IMR-90 (cell line): ENCODE data around the gene CD99. TPM values are rescaled to one million over a fixed set of nuclear protein-coding genes. Genes with fewer than 3 reads are reported as not detected.

ENCODE experiments used
- ATAC-seq: fragments of 200-7000 bp; cut with Tn5 transposase; 2 replicates; pipeline ENCODE4 v1.9.1; 2020; ENCODE audit warnings: low read depth, mild to moderate bottlenecking, moderate library complexity
- BruUV-seq: library from RNA; stranded (reverse); fragments of 400-500 nt; replicated peaks from 2 replicates; lab custom pipeline; 2021; lab: Mats Ljungman, UMichigan
- CTCF ChIA-PET: fragments of 300-600 bp; formaldehyde crosslinking; extraction: SDS; loops from one replicate; lab custom pipeline; 2021; ENCODE audit warnings: antibody characterized with exemption; lab: Yijun Ruan, JAX
- POLR2A ChIA-PET: fragments of 300-600 bp; sonication (Branson Sonifier 250); formaldehyde crosslinking; loops from one replicate; lab custom pipeline; 2022; ENCODE audit warnings: antibody characterized with exemption; ENCODE audit not compliant: unreplicated experiment; lab: Charles Lee
- DNase-seq: peaks from one replicate; pipeline ENCODE4 v3.0.0; 2013
- H2AFZ ChIP-seq: replicated peaks from 2 replicates; pipeline ENCODE3; 2013; ENCODE audit warnings: low read length, mild to moderate bottlenecking; ENCODE audit not compliant: poor library complexity
- H2AK5ac ChIP-seq: 2 replicates; pipeline ENCODE4 v1.6.1; 2013; ENCODE audit warnings: low read depth, low read length, inconsistent platforms
- H2AK9ac ChIP-seq: replicated peaks from 2 replicates; pipeline ENCODE3; 2013; ENCODE audit warnings: mild to moderate bottlenecking, low read depth, low read length, moderate library complexity; ENCODE audit not compliant: poor library complexity
- H2BK120ac ChIP-seq: 2 replicates; pipeline ENCODE4 v1.6.1; 2013; ENCODE audit warnings: low read depth, low read length, inconsistent platforms
- H2BK15ac ChIP-seq: 3 replicates; pipeline ENCODE4 v1.6.1; 2013; ENCODE audit warnings: low read depth, low read length, inconsistent platforms
- H2BK20ac ChIP-seq: 2 replicates; pipeline ENCODE4 v1.6.1; 2013; ENCODE audit warnings: low read depth, mild to moderate bottlenecking, inconsistent platforms, low read length, moderate library complexity
- H2BK5ac ChIP-seq: 2 replicates; pipeline ENCODE4 v1.6.1; 2013; ENCODE audit warnings: mild to moderate bottlenecking, low read depth, low read length, inconsistent platforms; ENCODE audit not compliant: poor library complexity, severe bottlenecking
- H3K14ac ChIP-seq: replicated peaks from 2 replicates; pipeline ENCODE4 v1.6.1; 2013; ENCODE audit warnings: low read depth, low read length, inconsistent platforms
- H3K18ac ChIP-seq: 2 replicates; pipeline ENCODE4 v1.6.1; 2013; ENCODE audit warnings: low read depth, low read length, control low read depth
- H3K23ac ChIP-seq: 2 replicates; pipeline ENCODE4 v1.6.1; 2013; ENCODE audit warnings: low read depth, low read length, inconsistent platforms
- H3K27ac ChIP-seq: 2 replicates; pipeline ENCODE4 v1.5.1; 2013; ENCODE audit warnings: mild to moderate bottlenecking, control low read depth, low read length; ENCODE audit not compliant: insufficient read depth
- H3K27me3 ChIP-seq: 2 replicates; pipeline ENCODE4 v1.6.1; 2013; ENCODE audit warnings: low read length; ENCODE audit not compliant: control insufficient read depth, insufficient read depth
- H3K36me3 ChIP-seq: 2 replicates; pipeline ENCODE4 v1.6.1; 2013; ENCODE audit warnings: low read length, mixed read lengths; ENCODE audit not compliant: control insufficient read depth, insufficient read depth
- H3K4ac ChIP-seq: 2 replicates; pipeline ENCODE4 v1.6.1; 2013; ENCODE audit warnings: low read depth, low read length, inconsistent platforms
- H3K4me1 ChIP-seq: 2 replicates; pipeline ENCODE4 v1.6.1; 2013; ENCODE audit warnings: low read length, mixed read lengths; ENCODE audit not compliant: control insufficient read depth, insufficient read depth
- H3K4me2 ChIP-seq: 2 replicates; pipeline ENCODE4 v1.6.1; 2013; ENCODE audit warnings: low read depth, mild to moderate bottlenecking, control low read depth, low read length, moderate library complexity
- H3K4me3 ChIP-seq: 2 replicates; pipeline ENCODE4 v1.5.1; 2013; ENCODE audit warnings: low read depth, mild to moderate bottlenecking, control low read depth, low read length, moderate library complexity; ENCODE audit not compliant: insufficient read depth
- H3K56ac ChIP-seq: 2 replicates; pipeline ENCODE4 v1.6.1; 2013; ENCODE audit warnings: low read length, inconsistent platforms; ENCODE audit not compliant: insufficient read depth; ENCODE audit errors: extremely low read depth
- H3K79me1 ChIP-seq, 2 experiments: 2 replicates each; pipeline ENCODE4 v1.6.1; 2013; ENCODE audit warnings: low read length in 2 of 2, inconsistent platforms in 1 of 2, low read depth in 1 of 2
- H3K9ac ChIP-seq: 2 replicates; pipeline ENCODE4 v1.6.1; 2013; ENCODE audit warnings: low read depth, low read length, control low read depth
- H3K9me1 ChIP-seq: 2 replicates; pipeline ENCODE4 v1.6.1; 2013; ENCODE audit warnings: low read length, inconsistent platforms; ENCODE audit not compliant: insufficient read depth
- H3K9me3 ChIP-seq: 2 replicates; pipeline ENCODE4 v1.6.1; 2013; ENCODE audit warnings: low read length; ENCODE audit not compliant: control insufficient read depth, insufficient read depth
- H4K20me1 ChIP-seq: 2 replicates; pipeline ENCODE4 v1.6.1; 2013; ENCODE audit warnings: low read length, inconsistent platforms; ENCODE audit not compliant: insufficient read depth
- H4K5ac ChIP-seq: 2 replicates; pipeline ENCODE4 v1.6.1; 2013; ENCODE audit warnings: mild to moderate bottlenecking, low read depth, low read length, control low read depth
- H4K8ac ChIP-seq, 2 experiments: 2 replicates each; pipeline ENCODE4 v1.6.1; 2013; ENCODE audit warnings: low read depth in 2 of 2, low read length in 2 of 2, control low read depth in 1 of 2, inconsistent platforms in 1 of 2
- H4K91ac ChIP-seq: 2 replicates; pipeline ENCODE4 v1.6.1; 2013; ENCODE audit warnings: low read depth, low read length, inconsistent platforms; ENCODE audit not compliant: insufficient read depth
- BHLHE40 ChIP-seq: fragments of 150-350 bp; IDR thresholded peaks from 2 replicates; pipeline ENCODE4 v1.6.1; 2016; ENCODE audit warnings: mild to moderate bottlenecking, low read depth, low read length
- CHD1 ChIP-seq: IDR thresholded peaks from 2 replicates; pipeline ENCODE4 v1.6.1; 2012; ENCODE audit warnings: low read depth, low read length, improper control_type of control experiment
- FOS ChIP-seq: fragments of 150-350 bp; IDR thresholded peaks from 2 replicates; pipeline ENCODE4 v1.6.1; 2016; ENCODE audit warnings: low read depth, low read length
- MAFK ChIP-seq: IDR thresholded peaks from 2 replicates; pipeline ENCODE4 v1.6.1; 2012; ENCODE audit warnings: low read depth, low read length, improper control_type of control experiment
- MAZ ChIP-seq: IDR thresholded peaks from 2 replicates; pipeline ENCODE4 v1.6.1; 2012; ENCODE audit warnings: low read depth, mild to moderate bottlenecking, low read length, improper control_type of control experiment, moderate library complexity, borderline replicate concordance
- MXI1 ChIP-seq: IDR thresholded peaks from 2 replicates; pipeline ENCODE4 v1.6.1; 2012; ENCODE audit warnings: low read depth, mild to moderate bottlenecking, low read length, moderate library complexity, borderline replicate concordance
- RAD21 ChIP-seq: IDR thresholded peaks from 2 replicates; pipeline ENCODE4 v1.6.1; 2012; ENCODE audit warnings: low read length, improper control_type of control experiment
- RCOR1 ChIP-seq: IDR thresholded peaks from 2 replicates; pipeline ENCODE4 v1.6.1; 2012; ENCODE audit warnings: mild to moderate bottlenecking, low read length, improper control_type of control experiment; ENCODE audit not compliant: insufficient replicate concordance
- RFX5 ChIP-seq: IDR thresholded peaks from 2 replicates; pipeline ENCODE4 v1.8.0; 2012; ENCODE audit warnings: low read depth, mild to moderate bottlenecking, low read length, moderate library complexity
- SMC3 ChIP-seq: fragments of 150-350 bp; IDR thresholded peaks from 2 replicates; pipeline ENCODE4 v1.6.1; 2016; ENCODE audit warnings: low read depth, mild to moderate bottlenecking, antibody characterized with exemption, low read length, moderate library complexity
- WGBS, 2 experiments: methylation state at CpG; one replicate each; pipeline versions ENCODE4 v1.1.5 to v1.1.7; 2013; ENCODE audit warnings: missing lambda C conversion rate in 2 of 2; ENCODE audit not compliant: insufficient read length in 1 of 2; ENCODE audit errors: extremely low coverage in 2 of 2; 5-methylcytosine and 5-hydroxymethylcytosine counted together
- dilution Hi-C: fragments of 300-500 bp; cut with HindIII; formaldehyde crosslinking; loops from one replicate; pipeline ENCODE4 v1.14.3; 2018; ENCODE audit warnings: low sequenced_read_pairs; ENCODE audit not compliant: unreplicated experiment
- in situ Hi-C: fragments of 300-500 bp; cut with MboI; formaldehyde crosslinking; loops from 3 replicates; pipeline ENCODE4 v1.14.3; 2019; ENCODE audit warnings: low sequenced_read_pairs, inconsistent platforms, mixed read lengths
- intact Hi-C: fragments of 100-400 bp; cut with micrococcal nuclease; formaldehyde crosslinking; loops from 2 replicates; pipeline ENCODE4 v1.10.0; 2022
- polyA plus RNA-seq, 3 experiments: library from polyadenylated mRNA; depleted of rRNA; stranded (reverse); fragments of >200 nt; gene quantifications; 2 replicates each; pipeline ENCODE4 v1.2.3, GENCODE V29; 2012; ENCODE audit warnings: low replicate concordance in 1 of 3
- total RNA-seq: library from RNA; depleted of rRNA; stranded (reverse); fragments of >200 nt; gene quantifications from 2 replicates; pipeline ENCODE4 v1.2.3, GENCODE V29; 2012
- TF ChIP-seq, protein P1 (sequence below): fragments of 150-350 bp; IDR thresholded peaks from 2 replicates; pipeline ENCODE4 v1.6.1; 2016; ENCODE audit warnings: low read depth, mild to moderate bottlenecking, low read length, moderate library complexity, borderline replicate concordance

The CD99 gene
- total and polyA plus RNA-seq, 2 of the 4 experiments (the other 2 are of a cell fraction) = 102 to 369 TPM

DNA sequence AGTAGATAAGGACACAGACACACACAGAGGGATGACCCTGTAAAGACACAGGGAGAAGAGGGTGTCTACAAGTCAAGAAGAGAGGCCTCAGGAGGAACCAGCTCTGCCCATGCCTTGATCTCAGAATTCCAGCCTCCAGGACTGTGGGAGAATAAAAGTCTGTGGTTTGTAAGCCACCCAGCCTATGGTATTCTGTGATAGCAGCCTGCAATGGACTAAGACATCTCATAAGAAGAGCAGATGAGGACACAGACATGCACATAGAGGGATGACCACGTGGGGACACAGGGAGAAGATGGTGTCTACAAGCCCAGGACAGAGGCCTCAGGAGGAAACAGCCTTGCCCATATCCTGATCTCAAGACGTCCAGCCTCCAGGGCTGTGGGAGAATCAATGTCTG, 70.2 kb downstream of the CD99 start:
- in situ Hi-C loops = no loop called here
- no peaks in the 10 kb centered on the region; the same call in 1 of the 2 replicates for H3K9me3 ChIP-seq
- H3K9me1 ChIP-seq = no peaks in the 10 kb centered on the region
- H3K36me3 ChIP-seq = no peaks in the 10 kb centered on the region
- peaks cover 3% of the 10 kb centered on the region; the same call in 1 of the 2 replicates for H3K27me3 ChIP-seq
- H2BK20ac ChIP-seq = no peak overlapping the region
- no peak overlapping the region for H3K4me3 ChIP-seq
- no peak overlapping the region for H3K4ac ChIP-seq
- no peak overlapping the region for H3K23ac ChIP-seq
- no peak for TF ChIP-seq SMC3
- no peak for TF ChIP-seq RAD21
- no peak for TF ChIP-seq MAZ
- TF ChIP-seq, protein P1, sequence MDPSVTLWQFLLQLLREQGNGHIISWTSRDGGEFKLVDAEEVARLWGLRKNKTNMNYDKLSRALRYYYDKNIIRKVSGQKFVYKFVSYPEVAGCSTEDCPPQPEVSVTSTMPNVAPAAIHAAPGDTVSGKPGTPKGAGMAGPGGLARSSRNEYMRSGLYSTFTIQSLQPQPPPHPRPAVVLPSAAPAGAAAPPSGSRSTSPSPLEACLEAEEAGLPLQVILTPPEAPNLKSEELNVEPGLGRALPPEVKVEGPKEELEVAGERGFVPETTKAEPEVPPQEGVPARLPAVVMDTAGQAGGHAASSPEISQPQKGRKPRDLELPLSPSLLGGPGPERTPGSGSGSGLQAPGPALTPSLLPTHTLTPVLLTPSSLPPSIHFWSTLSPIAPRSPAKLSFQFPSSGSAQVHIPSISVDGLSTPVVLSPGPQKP = no peak
- no peak for TF ChIP-seq RFX5
- no peak for TF ChIP-seq BHLHE40
- no peak for TF ChIP-seq MXI1
- TF ChIP-seq MAFK = no peak
- no peak for TF ChIP-seq CHD1
- TF ChIP-seq FOS = no peak
- TF ChIP-seq RCOR1 = no peak
- no peak overlapping the region for H3K4me2 ChIP-seq
- no peak overlapping the region for H2AK5ac ChIP-seq
- H4K5ac ChIP-seq = no peak overlapping the region
- H2BK120ac ChIP-seq = no peak overlapping the region
- no peak overlapping the region for H4K8ac ChIP-seq
- no peak overlapping the region for H3K18ac ChIP-seq
- no TSS peak for BruUV-seq
- H2AK9ac ChIP-seq = no peak overlapping the region
- H4K91ac ChIP-seq = no peak overlapping the region
- ChIA-PET CTCF (no interaction called here), POLR2A (no interaction called here)
- ATAC-seq (no peak), DNase-seq (no peak)
- H2AFZ ChIP-seq = no peak overlapping the region
- H3K9ac ChIP-seq = no peak overlapping the region
- no peak overlapping the region for H2BK15ac ChIP-seq
- H4K20me1 ChIP-seq = no peaks in the 10 kb centered on the region
- H2BK5ac ChIP-seq = no peak overlapping the region
- intact Hi-C loops = no loop called here
- dilution Hi-C loops = no loop called here
- no peaks in the 10 kb centered on the region for H3K79me1 ChIP-seq
- H3K27ac ChIP-seq = no peak overlapping the region
- no peak overlapping the region for H3K56ac ChIP-seq
- no CpG with 5 or more reads among the region's 2 CpGs for WGBS, 2 experiments
- H3K14ac ChIP-seq = no peak overlapping the region
- H3K4me1 ChIP-seq = no peaks in the 10 kb centered on the region
